Measurements from ENCODE around the gene FXYD5. TPM values are rescaled to one million over a fixed set of nuclear protein-coding genes. Genes with fewer than 3 reads are reported as not detected.
"Not testable (repeated sequence)": the region's sequence is repeated elsewhere in the genome, so short reads cannot be mapped to it uniquely, and the experiment has no call there.

The FXYD5 gene
- total RNA-seq, 1 experiment from 2014 or later, result 42.6 TPM

DNA sequence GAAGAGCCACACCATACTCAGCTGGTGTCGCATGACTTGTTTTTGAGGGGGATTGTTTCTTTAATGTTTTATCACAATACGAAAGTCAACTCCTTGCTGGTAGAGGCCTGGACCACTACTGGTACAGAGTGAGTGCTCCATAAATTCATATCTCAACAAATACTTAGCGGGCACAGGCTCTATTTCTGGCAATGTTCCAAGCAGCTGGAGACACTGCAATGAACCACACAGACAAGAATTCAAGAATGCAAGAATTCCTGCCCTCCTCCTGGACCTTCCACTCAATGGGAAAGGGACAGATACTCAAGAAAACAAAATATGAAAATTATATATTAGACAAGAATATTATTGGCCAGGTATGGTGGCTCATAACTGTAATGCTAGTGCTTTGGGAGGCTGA is 5.1 kb upstream of the FXYD5 start:
- Histone ChIP-seq H3K9me3 (replicated peaks) (no peaks in the 10 kb centered on the region), H3K27ac (no peak overlapping the region), H3K4me1 (replicated peaks) (peaks cover 11% of the 10 kb centered on the region), H3K4me3 (no peak overlapping the region), H3K27me3 (replicated peaks) (peaks cover 5% of the 10 kb centered on the region; the same call in 1 of the 2 replicates), H3K36me3 (no peaks in the 10 kb centered on the region)
- no peak for DNase-seq (ENCODE audit: low read depth in 1 of 2, low spot score in 2 of 2)

DNA sequence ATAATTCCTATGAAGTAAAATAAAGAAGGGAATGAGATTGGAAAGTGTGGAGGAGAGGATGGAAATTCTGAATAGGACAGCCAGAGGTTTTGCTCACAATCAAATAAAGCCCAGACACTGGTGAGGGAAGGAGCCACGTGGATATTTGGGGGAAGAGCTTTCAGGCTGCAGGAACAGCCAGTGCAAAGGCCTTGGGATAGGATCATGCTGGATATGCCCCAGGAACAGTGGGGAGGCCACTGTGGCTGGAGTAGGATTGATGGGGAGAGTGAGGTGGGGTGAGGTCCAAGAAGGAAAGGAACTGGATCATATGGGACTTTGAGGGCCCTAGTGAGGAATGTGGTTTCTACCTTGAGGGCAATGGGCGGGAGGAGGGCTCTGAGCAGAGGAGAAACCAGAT is 4.1 kb upstream of the FXYD5 start:
- H3K36me3 ChIP-seq, result peaks cover under 1% of the 10 kb centered on the region; the same call in 1 of the 2 replicates
- no peak for DNase-seq (ENCODE audit: low read depth in 1 of 2, low spot score in 2 of 2)
- no peaks in the 10 kb centered on the region for H3K27me3 ChIP-seq (replicated peaks)
- no peak overlapping the region for H3K4me3 ChIP-seq
- H3K9me3 ChIP-seq (replicated peaks), result no peaks in the 10 kb centered on the region
- no peak overlapping the region for H3K27ac ChIP-seq
- peaks cover 15% of the 10 kb centered on the region for H3K4me1 ChIP-seq (replicated peaks)

DNA sequence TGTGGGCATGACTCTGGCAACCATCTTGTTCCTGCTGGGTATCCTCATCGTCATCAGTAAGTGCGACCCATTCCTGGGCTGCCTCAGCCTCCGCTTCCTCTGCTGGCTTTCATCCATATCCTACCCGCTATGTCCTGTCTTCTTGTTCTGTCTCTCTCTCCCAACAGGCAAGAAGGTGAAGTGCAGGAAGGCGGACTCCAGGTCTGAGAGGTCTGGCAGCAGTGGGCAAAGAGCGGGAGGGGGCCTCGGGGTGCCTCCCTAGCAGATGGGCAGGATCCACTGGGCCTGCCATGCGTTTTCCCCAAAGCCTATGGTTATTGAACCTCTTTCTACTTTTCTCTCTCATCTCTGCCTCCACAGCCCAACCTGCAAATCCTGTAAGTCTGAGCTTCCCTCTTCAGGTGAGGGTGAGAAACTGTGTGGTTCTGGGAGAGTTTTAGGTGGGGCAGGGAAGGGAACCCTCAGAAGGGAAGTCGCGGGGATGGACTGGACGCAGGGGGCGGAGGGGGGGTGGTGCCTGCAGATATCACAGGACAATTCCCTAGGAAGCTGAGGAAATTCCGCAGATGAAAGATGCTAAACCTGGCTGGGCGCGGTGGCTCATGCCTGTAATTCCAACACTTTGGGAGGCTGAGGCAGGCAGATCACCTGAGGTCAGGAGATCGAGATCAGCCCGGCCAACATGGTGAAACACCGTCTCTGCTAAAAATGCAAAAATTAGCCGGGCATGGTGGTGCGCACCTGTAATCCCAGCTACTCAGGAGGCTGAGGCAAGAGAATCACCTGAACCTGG is 3.1 kb upstream of the FXYD5 start:
- Histone ChIP-seq H3K27ac (no peak overlapping the region), H3K27me3 (replicated peaks) (no peaks in the 10 kb centered on the region), H3K4me1 (replicated peaks) (peaks cover 21% of the 10 kb centered on the region), H3K36me3 (peaks cover 8% of the 10 kb centered on the region; the same call in 1 of the 2 replicates), H3K4me3 (no peak overlapping the region), H3K9me3 (replicated peaks) (no peaks in the 10 kb centered on the region; the same call in 1 of the 2 replicates)
- no peak for DNase-seq (ENCODE audit: low read depth in 1 of 2, low spot score in 2 of 2)

DNA sequence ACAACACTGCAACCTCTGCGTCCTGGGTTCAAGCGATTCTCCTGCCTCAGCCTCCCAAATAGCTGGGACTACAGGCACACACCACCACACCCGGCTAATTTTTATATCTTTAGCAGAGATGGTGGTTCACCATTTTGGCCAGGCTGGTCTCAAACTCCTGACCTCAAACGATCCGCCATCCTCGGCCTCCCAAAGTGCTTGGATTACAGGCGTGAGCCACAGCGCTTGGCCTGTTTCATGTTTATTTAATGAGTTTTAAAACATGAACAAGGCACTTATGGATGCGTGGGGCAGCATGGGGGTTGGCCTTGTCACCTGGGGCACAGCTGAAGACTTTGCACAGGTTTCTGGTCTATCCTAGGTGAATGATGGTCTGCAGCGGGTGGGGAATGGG is 1.4 kb upstream of the FXYD5 start:
- DNase-seq (ENCODE audit: low read depth in 1 of 2, low spot score in 2 of 2); H3K27ac ChIP-seq; H3K4me3 ChIP-seq; H3K27me3 ChIP-seq (replicated peaks); H3K9me3 ChIP-seq (replicated peaks): not testable (repeated sequence)
- H3K36me3 ChIP-seq, result peaks cover 24% of the 10 kb centered on the region
- H3K4me1 ChIP-seq (replicated peaks), result peaks cover 21% of the 10 kb centered on the region

DNA sequence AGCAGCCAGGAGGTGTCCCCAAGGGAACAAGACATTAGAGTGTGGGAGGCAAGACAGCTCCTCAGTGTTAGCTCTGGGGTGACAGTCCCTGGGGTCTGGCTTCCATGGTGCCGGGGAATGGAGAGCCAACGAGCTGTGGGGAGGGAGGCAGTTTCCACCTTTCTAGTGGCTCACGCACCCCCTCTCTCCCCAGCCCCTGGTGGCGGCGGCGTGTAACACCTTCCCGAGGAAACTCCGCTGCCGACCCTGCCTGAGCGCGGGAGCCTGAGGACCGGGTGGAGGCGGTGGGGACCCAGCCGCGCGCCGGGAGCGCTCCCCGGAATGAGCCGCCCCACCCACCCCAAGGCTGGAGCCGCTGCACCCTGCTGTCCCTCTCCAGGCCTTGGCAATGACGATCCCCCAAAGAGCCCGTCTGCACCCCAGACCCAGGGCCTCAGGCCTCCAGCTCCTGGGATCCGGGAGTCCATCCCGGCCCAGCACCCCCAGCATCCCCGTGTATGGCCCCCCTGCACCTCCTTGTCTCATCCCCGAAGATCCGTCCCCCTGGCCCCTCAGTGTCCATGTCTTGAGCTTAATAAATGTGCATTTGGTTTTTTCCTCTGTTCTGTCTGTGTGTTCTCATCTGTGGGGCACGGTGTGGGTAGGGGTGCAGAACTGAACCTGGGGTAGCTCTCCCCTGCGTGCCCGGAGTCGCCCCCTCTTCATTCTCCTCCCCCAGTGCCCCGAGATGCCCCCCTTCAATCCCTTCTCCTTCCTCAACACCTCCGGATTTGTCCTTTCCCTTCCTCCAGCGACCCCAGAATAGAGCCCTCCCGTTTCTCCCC is 622 bp upstream of the FXYD5 start:
- peak overlapping the region; percentile 68 for H3K4me3 ChIP-seq
- H3K27me3 ChIP-seq (replicated peaks), result no peaks in the 10 kb centered on the region
- peaks cover 26% of the 10 kb centered on the region for H3K36me3 ChIP-seq
- peak overlapping the region; percentile 25; the same call in 1 of the 2 replicates for H3K27ac ChIP-seq
- H3K9me3 ChIP-seq (replicated peaks), result no peaks in the 10 kb centered on the region; the same call in 1 of the 2 replicates
- H3K4me1 ChIP-seq (replicated peaks), result peaks cover 21% of the 10 kb centered on the region
- peak; percentile 36 to 67 for DNase-seq (ENCODE audit: low read depth in 1 of 2, low spot score in 2 of 2)

DNA sequence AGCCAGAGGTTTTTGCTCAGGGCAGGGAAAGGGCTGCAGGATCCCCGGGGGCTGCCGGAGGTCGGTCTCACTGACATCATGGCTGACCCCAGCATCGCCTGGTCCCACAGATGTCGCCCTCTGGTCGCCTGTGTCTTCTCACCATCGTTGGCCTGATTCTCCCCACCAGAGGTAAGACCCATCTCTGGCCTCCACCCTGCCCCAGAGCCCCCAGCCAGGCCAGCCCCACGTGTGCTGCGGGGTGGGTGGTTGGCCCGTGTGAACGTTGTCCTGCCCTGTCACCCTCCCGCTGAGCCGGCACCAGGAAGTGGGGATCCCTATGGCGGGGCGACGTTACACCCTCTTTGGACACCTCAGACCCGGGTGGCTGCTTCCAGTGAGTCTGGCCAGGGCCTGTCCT is 906 bp downstream of the FXYD5 start:
- Histone ChIP-seq H3K27ac (no peak overlapping the region), H3K27me3 (replicated peaks) (no peaks in the 10 kb centered on the region), H3K9me3 (replicated peaks) (no peaks in the 10 kb centered on the region; the same call in 1 of the 2 replicates), H3K36me3 (peaks cover 40% of the 10 kb centered on the region), H3K4me3 (peak overlapping the region; percentile 68), H3K4me1 (replicated peaks) (peaks cover 21% of the 10 kb centered on the region)
- DNase-seq (ENCODE audit: low read depth in 1 of 2, low spot score in 2 of 2), result no peak

DNA sequence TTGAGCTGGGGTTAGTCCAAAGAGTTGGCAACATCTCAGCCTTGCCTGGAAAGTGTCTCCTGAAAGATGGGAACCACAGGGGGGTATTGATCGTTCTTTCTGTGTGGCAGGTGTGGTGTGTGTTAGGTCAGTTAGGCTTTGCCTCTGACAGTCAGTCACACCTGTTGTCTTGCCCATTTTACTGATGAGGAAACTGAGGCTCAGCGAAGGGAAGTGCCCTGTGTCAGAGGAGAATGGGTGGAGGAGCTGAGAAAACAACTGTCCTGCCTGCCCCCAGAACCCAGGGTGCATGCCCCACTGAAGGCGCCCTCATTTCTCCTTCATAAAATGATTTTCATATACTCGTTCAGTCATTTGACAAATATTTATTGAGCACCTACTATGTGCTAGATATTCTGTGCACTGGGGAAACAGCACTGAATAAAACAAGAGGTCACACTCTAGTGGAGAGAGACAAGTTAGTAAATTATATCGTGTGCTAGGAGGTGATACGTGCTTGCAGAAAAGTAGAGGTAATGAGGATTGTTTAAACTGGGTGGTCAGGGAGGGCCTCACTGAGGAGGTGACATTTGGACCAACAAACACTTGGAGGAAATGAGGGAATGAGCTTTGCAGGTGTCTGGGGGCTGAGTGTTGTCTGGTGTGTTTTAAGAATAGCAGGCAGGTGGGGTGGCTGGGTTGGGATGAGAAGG is 1.6 kb downstream of the FXYD5 start:
- H3K4me1 ChIP-seq (replicated peaks), result peaks cover 21% of the 10 kb centered on the region
- H3K9me3 ChIP-seq (replicated peaks), result no peaks in the 10 kb centered on the region; the same call in 1 of the 2 replicates
- H3K27me3 ChIP-seq (replicated peaks), result no peaks in the 10 kb centered on the region
- no peak overlapping the region for H3K27ac ChIP-seq
- peaks cover 47% of the 10 kb centered on the region for H3K36me3 ChIP-seq
- no peak for DNase-seq (ENCODE audit: low read depth in 1 of 2, low spot score in 2 of 2)
- H3K4me3 ChIP-seq, result peak overlapping the region; percentile 68; the same call in 1 of the 2 replicates

DNA sequence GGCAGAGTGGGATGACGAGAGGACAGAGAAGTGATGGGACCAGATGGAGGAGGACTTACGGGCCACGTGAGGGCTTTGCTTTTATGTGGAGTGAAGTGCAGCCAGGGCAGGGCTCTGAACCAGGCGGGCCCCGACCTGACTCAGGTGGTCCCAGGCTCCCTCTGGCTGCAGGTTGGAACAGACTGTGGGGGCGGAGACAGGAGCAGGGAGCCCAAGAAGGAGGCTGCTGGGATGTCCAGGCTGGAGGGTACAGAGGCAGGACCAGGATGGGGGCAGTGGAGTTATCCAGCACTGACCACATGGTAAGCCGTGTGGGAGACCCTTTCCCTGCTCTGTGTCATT is 2.1 kb downstream of the FXYD5 start:
- H3K27ac ChIP-seq, result no peak overlapping the region
- peaks cover 52% of the 10 kb centered on the region for H3K36me3 ChIP-seq
- no peaks in the 10 kb centered on the region for H3K27me3 ChIP-seq (replicated peaks)
- peaks cover 21% of the 10 kb centered on the region for H3K4me1 ChIP-seq (replicated peaks)
- no peak for DNase-seq (ENCODE audit: low read depth in 1 of 2, low spot score in 2 of 2)
- no peaks in the 10 kb centered on the region; the same call in 1 of the 2 replicates for H3K9me3 ChIP-seq (replicated peaks)
- no peak overlapping the region for H3K4me3 ChIP-seq

DNA sequence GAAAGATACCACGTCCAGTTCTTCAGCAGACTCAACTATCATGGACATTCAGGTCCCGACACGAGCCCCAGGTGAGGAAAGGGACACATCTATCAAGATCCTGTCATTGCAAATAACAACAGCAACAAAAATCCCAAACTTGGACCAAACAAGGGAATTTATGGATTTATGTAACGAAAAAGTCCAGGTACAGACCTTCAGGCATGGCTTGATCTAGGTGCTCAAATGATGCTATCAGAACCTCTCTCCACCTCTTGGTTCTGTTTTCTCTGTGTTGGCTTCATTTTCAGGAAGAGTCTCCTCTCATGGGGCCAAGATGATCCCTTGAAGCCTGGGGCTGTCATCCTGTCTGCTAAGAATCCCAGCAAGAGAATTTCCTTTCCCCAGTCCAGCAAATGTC is 2.9 kb downstream of the FXYD5 start:
- DNase-seq (ENCODE audit: low read depth in 1 of 2, low spot score in 2 of 2), result no peak
- peaks cover 21% of the 10 kb centered on the region for H3K4me1 ChIP-seq (replicated peaks)
- no peaks in the 10 kb centered on the region for H3K27me3 ChIP-seq (replicated peaks)
- no peak overlapping the region for H3K4me3 ChIP-seq
- H3K36me3 ChIP-seq, result peaks cover 60% of the 10 kb centered on the region
- no peaks in the 10 kb centered on the region; the same call in 1 of the 2 replicates for H3K9me3 ChIP-seq (replicated peaks)
- no peak overlapping the region for H3K27ac ChIP-seq

DNA sequence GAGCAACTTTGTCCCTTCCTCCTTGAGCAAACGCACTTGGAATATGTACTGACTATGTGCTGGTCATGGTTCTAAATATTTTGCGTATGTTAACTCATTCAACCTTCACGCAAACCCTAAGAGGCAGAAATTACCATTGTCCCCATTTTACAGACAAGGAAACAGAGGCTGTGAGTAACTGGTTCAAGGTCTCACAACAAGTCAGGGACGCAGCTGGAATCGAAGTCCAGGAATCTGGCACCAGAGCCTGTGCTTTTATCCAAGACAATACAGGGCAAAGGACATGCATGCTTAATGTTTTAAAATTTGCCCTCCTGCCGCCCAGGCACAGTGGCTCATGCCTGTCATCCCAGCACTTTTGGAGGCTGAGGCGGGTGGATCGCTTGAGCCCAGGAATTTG is 5.1 kb downstream of the FXYD5 start:
- DNase-seq (ENCODE audit: low read depth in 1 of 2, low spot score in 2 of 2), result no peak
- H3K9me3 ChIP-seq (replicated peaks), result peaks cover 3% of the 10 kb centered on the region; the same call in 1 of the 2 replicates
- peaks cover 10% of the 10 kb centered on the region for H3K4me1 ChIP-seq (replicated peaks)
- no peak overlapping the region for H3K4me3 ChIP-seq
- H3K36me3 ChIP-seq, result peaks cover 78% of the 10 kb centered on the region
- H3K27me3 ChIP-seq (replicated peaks), result no peaks in the 10 kb centered on the region
- H3K27ac ChIP-seq, result no peak overlapping the region

DNA sequence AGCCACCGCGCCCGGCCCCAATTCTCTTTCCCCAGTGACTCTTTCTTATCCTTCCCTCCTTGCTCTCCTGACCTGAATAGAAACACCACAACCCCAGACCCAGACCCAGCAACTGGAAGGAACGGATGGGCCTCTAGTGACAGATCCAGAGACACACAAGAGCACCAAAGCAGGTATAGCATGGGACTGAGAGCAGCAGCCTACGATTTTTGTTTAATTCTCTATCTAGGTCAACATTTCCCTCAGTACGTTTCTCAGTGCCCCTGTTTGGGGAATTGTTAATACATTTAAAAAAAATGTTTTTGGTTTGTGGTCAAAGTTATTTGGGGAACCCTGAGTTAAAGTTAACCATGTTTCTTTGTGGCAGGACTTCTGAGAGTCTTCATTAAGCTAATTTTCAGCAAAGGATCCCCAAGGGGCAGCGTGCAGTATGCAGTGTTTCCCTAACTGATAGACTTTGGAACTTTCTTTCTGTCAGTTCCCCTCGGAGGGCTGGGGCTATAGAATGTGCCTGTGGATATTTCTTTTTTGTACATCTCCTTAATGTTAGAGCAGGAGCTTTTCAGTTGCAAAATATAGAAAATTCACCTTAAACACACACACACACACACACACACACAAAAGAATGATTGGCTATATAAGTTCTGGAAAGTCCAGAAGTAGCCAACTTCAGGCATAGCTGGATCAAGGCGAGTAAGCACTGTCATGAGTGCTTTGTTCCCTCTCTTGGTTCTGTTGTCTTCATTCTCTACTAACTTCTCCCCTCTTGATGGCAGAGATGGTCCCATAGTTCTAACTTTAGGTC is 6.3 kb downstream of the FXYD5 start:
- DNase-seq (ENCODE audit: low read depth in 1 of 2, low spot score in 2 of 2), result no peak
- Histone ChIP-seq H3K27ac (no peak overlapping the region), H3K36me3 (peaks cover 86% of the 10 kb centered on the region), H3K4me1 (replicated peaks) (peaks cover 2% of the 10 kb centered on the region), H3K27me3 (replicated peaks) (no peaks in the 10 kb centered on the region), H3K4me3 (no peak overlapping the region), H3K9me3 (replicated peaks) (peaks cover 3% of the 10 kb centered on the region; the same call in 1 of the 2 replicates)

DNA sequence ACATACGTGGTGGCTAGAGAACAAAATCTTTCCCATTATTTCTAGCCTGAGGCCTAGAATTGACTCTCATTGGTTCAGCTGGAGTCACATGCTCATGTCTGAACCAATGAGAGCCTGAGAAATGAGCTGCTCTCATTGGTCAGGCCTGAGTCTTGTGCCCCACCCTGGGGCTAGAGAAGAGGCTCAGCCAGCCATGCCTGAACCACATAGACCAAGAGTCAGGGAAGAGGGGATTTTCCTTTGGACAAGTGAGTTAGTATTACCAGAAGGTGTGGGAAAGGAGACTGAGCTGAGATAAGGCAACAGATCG is 6.9 kb downstream of the FXYD5 start:
- no peak for DNase-seq (ENCODE audit: low read depth in 1 of 2, low spot score in 2 of 2)
- Histone ChIP-seq H3K36me3 (peaks cover 88% of the 10 kb centered on the region), H3K27ac (no peak overlapping the region), H3K27me3 (replicated peaks) (no peaks in the 10 kb centered on the region), H3K4me3 (no peak overlapping the region), H3K9me3 (replicated peaks) (peaks cover 3% of the 10 kb centered on the region; the same call in 1 of the 2 replicates), H3K4me1 (replicated peaks) (no peaks in the 10 kb centered on the region)

Measured in SJSA1 (cell line).